Measurements from ENCODE around the gene HIVEP3.
A peak's percentile ranks its signal among the peaks of the same experiment; 100 is the strongest.
"Not testable (repeated sequence)": the region's sequence is repeated elsewhere in the genome, so short reads cannot be mapped to it uniquely, and the experiment has no call there.

The HIVEP3 gene

GRCh38 chr1:41572224-41572623, 346.5 kb downstream of the HIVEP3 start:
- DNase-seq = no peak

- no peak for DNase-seq
These were observed 347.7 kb downstream of the HIVEP3 start for GRCh38 chr1:41571041-41571440.

GRCh38 chr1:41568204-41568603, 350.5 kb downstream of the HIVEP3 start:
- peak in 1 of 2 experiments; percentile 3 for DNase-seq

GRCh38 chr1:41566969-41567368, 351.8 kb downstream of the HIVEP3 start:
- DNase-seq = peak in 1 of 2 experiments; percentile 1

GRCh38 chr1:41566274-41566885, 352.3 kb downstream of the HIVEP3 start:
- DNase-seq = peak in 1 of 2 experiments; percentile 2

- peak in 1 of 2 experiments; percentile 1 for DNase-seq
These were observed 353.8 kb downstream of the HIVEP3 start for GRCh38 chr1:41564741-41565475.

- DNase-seq = peak in 1 of 2 experiments; percentile 1
These were observed 356.4 kb downstream of the HIVEP3 start for GRCh38 chr1:41562328-41562727.

GRCh38 chr1:41560931-41561330, 357.8 kb downstream of the HIVEP3 start:
- no peak for DNase-seq

GRCh38 chr1:41560496-41560895, 358.2 kb downstream of the HIVEP3 start:
- peak in 1 of 2 experiments; percentile 1 for DNase-seq

- no peak for DNase-seq
These were observed 359.4 kb downstream of the HIVEP3 start for GRCh38 chr1:41559331-41559730.

- no peak for DNase-seq
These were observed 360.0 kb downstream of the HIVEP3 start for GRCh38 chr1:41558761-41559171.

GRCh38 chr1:41557751-41558455, 360.8 kb downstream of the HIVEP3 start:
- DNase-seq = no peak

- not testable (repeated sequence) for DNase-seq
These were observed 364.0 kb downstream of the HIVEP3 start for GRCh38 chr1:41554746-41555145.

- no peak for DNase-seq
These were observed 370.8 kb downstream of the HIVEP3 start for GRCh38 chr1:41547781-41548560.

- DNase-seq = no peak
These were observed 371.4 kb downstream of the HIVEP3 start for GRCh38 chr1:41547336-41547735.

- no peak for DNase-seq
These were observed 371.9 kb downstream of the HIVEP3 start for GRCh38 chr1:41546833-41547135.

GRCh38 chr1:41545996-41546832, 372.5 kb downstream of the HIVEP3 start:
- DNase-seq = no peak

GRCh38 chr1:41542196-41542930, 376.4 kb downstream of the HIVEP3 start:
- DNase-seq = no peak

- DNase-seq = no peak
These were observed 377.1 kb downstream of the HIVEP3 start for GRCh38 chr1:41541592-41541952.

GRCh38 chr1:41540886-41541591, 377.7 kb downstream of the HIVEP3 start:
- DNase-seq = no peak

GRCh38 chr1:41539999-41540398, 378.7 kb downstream of the HIVEP3 start:
- no peak for DNase-seq

Data from activated CD4-positive, alpha-beta T cell treated with anti-CD3 and anti-CD28 coated beads, Interleukin-2, amount 50 U/mL, for 48 hours (primary cell).